ENCODE measurements around the gene ZFP2. TPM values are rescaled to one million over a fixed set of nuclear protein-coding genes. Genes with fewer than 3 reads are reported as not detected.
"Not testable (repeated sequence)": the region's sequence is repeated elsewhere in the genome, so short reads cannot be mapped to it uniquely, and the experiment has no call there.

The ZFP2 gene
- 0.28 and 1.3 TPM in 2 replicates for total RNA-seq (2014; rRNA removed; shearing (Covaris generic))

DNA sequence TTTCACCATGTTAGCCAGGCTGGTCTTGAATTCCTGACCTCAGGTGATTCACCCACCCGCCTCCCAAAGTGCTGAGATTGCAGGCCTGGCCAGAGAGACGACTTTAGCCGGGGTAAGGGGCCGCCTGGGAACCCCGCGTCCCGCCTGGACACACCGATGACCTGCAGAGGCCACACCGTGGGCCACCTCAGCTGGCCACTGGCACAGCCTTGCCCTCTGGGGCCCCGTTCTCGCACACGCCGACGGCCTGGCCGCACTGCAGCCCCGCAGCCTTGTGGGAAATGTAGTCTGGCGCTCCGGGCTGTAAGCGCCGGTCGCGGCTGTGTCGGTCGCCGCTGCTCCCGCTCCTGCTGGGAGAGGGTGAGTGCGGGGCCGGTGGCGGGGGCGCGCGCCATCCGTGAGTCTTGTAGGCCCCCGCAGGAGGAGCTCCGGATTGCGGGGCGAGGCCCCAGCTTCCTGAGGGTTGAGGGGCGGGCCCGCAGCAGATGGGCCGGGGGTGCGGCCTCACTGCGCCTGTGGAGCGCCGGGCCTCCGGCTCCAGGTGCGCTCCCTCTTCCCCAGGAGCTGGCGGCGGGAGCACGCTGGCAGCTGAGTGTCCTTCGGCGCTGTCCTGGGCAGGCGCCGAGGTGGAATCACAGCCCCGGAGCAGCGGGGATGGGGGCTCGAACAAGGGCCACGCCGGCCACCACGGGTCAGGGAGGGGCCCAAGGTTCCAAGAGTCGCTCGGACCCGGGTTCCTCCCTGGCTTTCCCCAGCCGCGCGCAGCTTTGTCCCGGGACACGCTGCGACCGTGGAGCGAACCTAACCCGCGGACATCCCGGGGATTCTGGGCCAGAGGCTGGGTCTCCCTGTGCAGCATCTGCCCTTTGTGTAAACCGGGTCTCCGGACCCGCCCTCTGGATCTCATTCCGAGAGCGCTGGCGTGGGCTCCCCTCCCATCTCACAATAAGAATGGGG lies at the start of gene ZFP2:
TSS of gene ZFP2 (plus strand) at position 299 of the 957 bp plus-strand sequence. CDS start 35,401 bp downstream, outside the sequence.
- Histone ChIP-seq H3K4me3 (ENCODE audit: insufficient read depth, low read depth, low read length) (peak within 1 kb of the TSS; percentile 86), H3K36me3 (replicated peaks; ENCODE audit: control insufficient read depth, insufficient read depth, low read length) (no peaks in the 10 kb centered on the region), H3K27me3 (ENCODE audit: control insufficient read depth, insufficient read depth, low read length) (no peaks in the 10 kb centered on the region; the same call in 1 of the 2 replicates)
- DNase-seq = peak; percentile 88

DNA sequence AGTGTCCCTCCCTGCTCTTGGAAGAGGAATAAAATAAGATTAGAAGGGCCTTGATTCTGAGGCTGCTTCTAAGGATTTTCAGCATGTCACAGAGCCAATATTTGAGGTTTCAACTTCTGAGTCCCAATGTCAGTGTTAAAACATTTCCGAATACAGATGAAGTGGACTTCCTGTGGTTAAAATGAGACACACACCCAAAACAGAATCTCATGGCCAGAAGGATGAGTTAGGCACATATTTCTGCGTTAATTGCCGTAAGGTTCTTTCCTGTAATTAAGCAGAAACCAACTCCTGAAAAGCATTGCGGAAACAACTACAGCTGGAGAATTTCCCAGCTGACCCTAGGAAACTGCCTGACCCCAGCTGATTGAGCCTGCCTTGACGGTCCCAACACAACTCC lies 46.4 kb upstream of the ZFP2 start:
- Histone ChIP-seq H3K36me3 (replicated peaks; ENCODE audit: control insufficient read depth, insufficient read depth, low read length) (no peaks in the 10 kb centered on the region), H3K4me3 (ENCODE audit: insufficient read depth, low read depth, low read length) (no peak overlapping the region), H3K27me3 (ENCODE audit: control insufficient read depth, insufficient read depth, low read length) (no peaks in the 10 kb centered on the region)
- DNase-seq = no peak

DNA sequence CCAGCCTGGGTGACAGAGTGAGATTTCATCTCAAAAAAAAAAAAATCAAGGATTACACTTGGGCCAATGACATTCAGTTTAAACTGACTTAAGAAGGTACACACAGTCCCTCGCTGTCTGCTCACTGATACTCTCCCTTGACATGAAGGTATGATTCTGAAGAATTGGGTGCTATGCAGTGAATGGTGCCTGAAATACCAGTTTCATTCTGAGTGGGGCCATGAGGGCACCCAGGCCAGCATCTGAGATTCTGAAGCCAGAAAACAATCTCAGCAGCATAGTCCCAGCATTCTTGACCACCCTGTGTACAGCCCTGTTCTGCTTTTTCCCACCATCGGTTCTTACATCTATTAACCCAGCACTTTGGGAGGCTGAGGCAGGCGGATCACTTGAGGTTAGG lies 43.8 kb upstream of the ZFP2 start:
- no peak for DNase-seq
- H3K4me3 ChIP-seq (ENCODE audit: insufficient read depth, low read depth, low read length) = no peak overlapping the region
- no peaks in the 10 kb centered on the region for H3K27me3 ChIP-seq (ENCODE audit: control insufficient read depth, insufficient read depth, low read length)
- H3K36me3 ChIP-seq (replicated peaks; ENCODE audit: control insufficient read depth, insufficient read depth, low read length) = no peaks in the 10 kb centered on the region

DNA sequence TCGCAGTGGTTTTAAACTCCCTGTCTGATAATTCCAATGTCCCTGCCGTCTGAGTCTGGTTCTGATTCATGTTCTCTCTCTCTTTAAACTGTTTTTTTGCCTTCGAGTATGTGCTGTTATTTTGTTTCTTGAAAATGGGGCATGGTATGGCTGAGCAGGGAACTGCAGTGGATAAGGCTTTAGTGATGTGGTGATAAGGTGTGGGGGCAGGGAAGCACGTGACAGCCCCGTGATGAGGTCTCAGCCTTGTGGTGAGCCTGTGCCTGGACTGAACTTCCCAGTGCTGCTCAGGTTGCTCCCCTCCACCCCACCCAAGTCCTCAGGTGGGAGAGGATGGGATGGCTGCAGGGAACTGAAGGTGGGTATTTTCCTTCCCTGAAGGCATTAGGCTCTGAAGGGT lies 41.4 kb upstream of the ZFP2 start:
- H3K4me3 ChIP-seq (ENCODE audit: insufficient read depth, low read depth, low read length) = no peak overlapping the region
- DNase-seq = no peak

DNA sequence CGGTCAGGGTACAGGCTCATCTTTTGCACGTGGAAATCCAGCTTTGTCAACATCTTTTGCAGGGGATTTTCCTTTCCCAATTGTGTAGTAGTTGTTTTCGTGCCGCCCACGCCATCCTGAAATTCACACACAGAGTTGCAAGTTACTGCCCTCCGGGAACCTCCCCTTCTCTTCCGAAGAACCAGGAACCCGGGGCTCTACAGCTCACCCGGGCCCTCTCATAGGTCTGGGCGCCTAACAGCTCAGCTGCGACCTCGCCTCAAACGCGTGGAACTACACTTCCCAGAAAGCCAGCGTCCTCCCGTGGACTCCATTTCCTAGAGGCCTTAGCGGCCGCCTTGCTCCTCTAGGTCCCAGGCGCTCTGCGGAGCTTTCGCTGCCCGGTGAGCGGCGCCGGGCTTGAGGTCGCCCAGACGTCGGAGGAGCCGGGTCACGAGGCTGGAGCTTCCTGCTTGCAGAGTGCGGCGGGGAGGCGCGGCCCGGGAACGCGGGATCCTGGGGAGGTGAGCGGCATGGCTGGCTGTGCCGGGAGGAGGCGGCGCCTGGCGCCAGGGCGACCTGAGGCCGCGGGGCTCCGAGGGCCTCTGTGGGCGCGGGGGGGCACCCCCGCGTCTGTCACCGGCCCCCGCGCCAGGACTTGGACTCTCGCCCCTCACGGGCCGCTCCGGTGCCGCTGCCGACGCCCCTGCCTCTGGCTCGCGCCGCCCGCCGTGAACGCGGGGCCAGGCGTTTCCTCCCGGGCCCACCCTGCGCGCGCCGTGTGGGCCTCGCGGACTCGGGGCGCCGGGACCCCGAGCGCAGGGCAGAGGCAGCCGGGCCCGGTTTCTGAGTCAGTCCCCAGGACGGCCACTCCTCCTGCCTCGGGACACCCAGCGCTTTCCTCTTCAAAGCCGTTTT lies 35.8 kb upstream of the ZFP2 start, which contains the start of gene ZNF354B:
TSS of gene ZNF354B (plus strand) at position 329 of the 897 bp plus-strand sequence. CDS start 1,095 bp downstream, outside the sequence.
- Histone ChIP-seq H3K27me3 (ENCODE audit: control insufficient read depth, insufficient read depth, low read length) (no peaks in the 10 kb centered on the region; the same call in 1 of the 2 replicates), H3K4me3 (ENCODE audit: insufficient read depth, low read depth, low read length) (peak within 1 kb of the TSS; percentile 62), H3K36me3 (replicated peaks; ENCODE audit: control insufficient read depth, insufficient read depth, low read length) (peaks cover 2% of the 10 kb centered on the region; the same call in 1 of the 2 replicates)
- peak; percentile 93 for DNase-seq

More for the DNA sequence above, 41.4 kb upstream of the ZFP2 start:
- Histone ChIP-seq H3K27me3 (ENCODE audit: control insufficient read depth, insufficient read depth, low read length) (no peaks in the 10 kb centered on the region), H3K36me3 (replicated peaks; ENCODE audit: control insufficient read depth, insufficient read depth, low read length) (no peaks in the 10 kb centered on the region)

DNA sequence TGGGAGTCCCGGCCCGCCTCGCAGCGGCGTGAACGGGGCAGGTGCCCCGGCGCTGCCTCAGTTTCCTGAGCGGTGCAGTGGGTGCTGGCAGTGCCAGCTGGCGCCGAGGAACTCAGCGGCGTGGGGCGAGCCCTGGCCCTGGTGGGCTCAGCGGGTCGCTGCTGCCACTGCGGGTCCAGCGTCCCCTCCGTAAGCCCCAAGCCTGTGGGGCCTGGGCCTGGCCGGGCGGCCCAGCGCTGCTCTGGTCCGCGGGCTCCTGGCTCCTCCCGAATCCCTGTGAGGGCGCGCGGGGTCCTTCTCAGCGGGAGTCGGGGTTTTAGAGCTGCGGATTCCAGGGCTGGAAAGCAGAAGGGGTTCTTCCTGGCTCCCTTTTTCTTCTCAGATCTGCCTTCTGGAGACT lies 35.1 kb upstream of the ZFP2 start:
- not testable (repeated sequence) for H3K36me3 ChIP-seq (replicated peaks; ENCODE audit: control insufficient read depth, insufficient read depth, low read length); H3K27me3 ChIP-seq (ENCODE audit: control insufficient read depth, insufficient read depth, low read length); DNase-seq
- peak overlapping the region; percentile 62 for H3K4me3 ChIP-seq (ENCODE audit: insufficient read depth, low read depth, low read length)

DNA sequence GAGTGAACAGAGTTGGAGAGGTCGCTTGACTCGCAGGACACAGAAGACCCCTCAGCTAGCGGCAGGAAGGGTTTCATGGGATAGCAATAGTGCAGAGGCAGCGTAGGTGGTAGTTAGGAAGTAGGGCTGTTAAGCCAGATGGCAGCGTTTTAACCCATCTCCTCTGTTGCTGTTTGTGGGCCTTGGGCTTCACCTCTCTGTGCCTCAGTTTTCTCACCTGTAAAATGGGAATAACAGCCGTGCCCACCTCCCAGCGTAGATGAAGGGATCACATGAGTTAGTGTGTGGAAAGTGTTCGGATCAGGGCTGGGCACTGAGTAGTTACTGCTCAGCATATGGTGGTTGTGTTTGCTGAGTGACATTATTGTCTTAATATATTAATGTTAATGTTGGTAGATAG lies 34.1 kb upstream of the ZFP2 start:
- Histone ChIP-seq H3K36me3 (replicated peaks; ENCODE audit: control insufficient read depth, insufficient read depth, low read length) (peaks cover 4% of the 10 kb centered on the region; the same call in 1 of the 2 replicates), H3K4me3 (ENCODE audit: insufficient read depth, low read depth, low read length) (no peak overlapping the region), H3K27me3 (ENCODE audit: control insufficient read depth, insufficient read depth, low read length) (no peaks in the 10 kb centered on the region; the same call in 1 of the 2 replicates)
- no peak for DNase-seq

DNA sequence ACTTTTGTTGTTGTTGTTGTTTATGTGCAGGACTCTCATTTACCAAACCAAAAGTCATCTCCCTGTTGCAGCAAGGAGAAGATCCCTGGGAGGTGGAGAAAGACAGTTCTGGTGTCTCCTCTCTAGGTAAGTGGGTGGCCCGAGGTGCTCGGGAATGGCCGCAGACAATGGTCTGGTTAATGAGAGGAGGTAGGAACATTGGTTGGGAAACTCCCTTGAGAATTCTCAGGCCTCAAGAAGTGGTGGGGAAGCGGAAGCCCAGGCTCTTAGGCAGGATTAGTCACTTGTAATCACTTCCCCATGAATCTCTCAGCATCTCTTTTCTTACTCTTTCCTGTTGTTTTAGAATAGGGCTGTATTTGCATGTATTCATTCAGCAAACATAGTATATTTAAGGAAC lies 28.8 kb upstream of the ZFP2 start:
- DNase-seq = no peak
- Histone ChIP-seq H3K27me3 (ENCODE audit: control insufficient read depth, insufficient read depth, low read length) (no peaks in the 10 kb centered on the region), H3K36me3 (replicated peaks; ENCODE audit: control insufficient read depth, insufficient read depth, low read length) (peaks cover 9% of the 10 kb centered on the region), H3K4me3 (ENCODE audit: insufficient read depth, low read depth, low read length) (no peak overlapping the region)

DNA sequence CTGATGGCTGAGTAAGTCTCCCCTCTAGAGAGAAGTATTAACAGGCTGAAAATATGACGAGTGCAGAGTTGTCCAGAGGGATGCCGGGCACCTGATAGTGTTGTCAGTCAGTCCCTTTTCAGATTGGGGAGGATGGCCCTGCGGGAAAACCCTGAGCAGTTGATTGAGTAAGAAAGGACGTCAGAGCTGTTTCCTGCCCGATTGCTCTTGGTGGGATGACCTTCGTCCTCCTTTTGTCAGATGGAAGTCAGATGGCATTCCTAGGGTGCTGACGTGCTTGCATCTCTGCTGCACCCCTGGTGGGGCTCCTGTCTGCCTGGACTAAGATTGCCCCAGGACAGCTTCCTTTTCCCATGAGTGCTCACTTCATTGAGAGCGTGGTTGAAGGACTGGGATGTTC lies 26.1 kb upstream of the ZFP2 start:
- H3K27me3 ChIP-seq (ENCODE audit: control insufficient read depth, insufficient read depth, low read length) = no peaks in the 10 kb centered on the region
- DNase-seq = no peak
- peaks cover 7% of the 10 kb centered on the region for H3K36me3 ChIP-seq (replicated peaks; ENCODE audit: control insufficient read depth, insufficient read depth, low read length)
- H3K4me3 ChIP-seq (ENCODE audit: insufficient read depth, low read depth, low read length) = no peak overlapping the region

DNA sequence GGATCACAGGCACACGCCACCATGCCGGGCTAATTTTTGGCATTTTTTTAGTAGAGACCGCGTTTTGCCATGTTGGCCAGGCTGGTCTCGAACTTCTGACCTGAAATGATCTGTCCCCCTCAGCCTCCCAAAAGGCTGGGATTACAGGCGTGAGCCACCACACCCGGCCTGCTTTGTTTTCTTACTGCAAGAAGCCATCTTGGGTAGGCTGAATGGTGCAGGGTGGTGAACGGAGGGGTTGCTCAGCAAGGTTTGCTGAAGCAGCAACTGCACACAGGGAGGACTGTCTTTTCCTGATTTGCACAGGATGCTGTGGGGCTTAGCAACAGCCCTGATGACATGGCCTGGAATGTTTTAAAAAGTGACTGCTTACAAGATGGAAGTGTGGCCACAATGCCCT lies 25.3 kb upstream of the ZFP2 start:
- H3K36me3 ChIP-seq (replicated peaks; ENCODE audit: control insufficient read depth, insufficient read depth, low read length) = peaks cover 9% of the 10 kb centered on the region
- no peak overlapping the region for H3K4me3 ChIP-seq (ENCODE audit: insufficient read depth, low read depth, low read length)
- H3K27me3 ChIP-seq (ENCODE audit: control insufficient read depth, insufficient read depth, low read length) = no peaks in the 10 kb centered on the region
- no peak for DNase-seq

DNA sequence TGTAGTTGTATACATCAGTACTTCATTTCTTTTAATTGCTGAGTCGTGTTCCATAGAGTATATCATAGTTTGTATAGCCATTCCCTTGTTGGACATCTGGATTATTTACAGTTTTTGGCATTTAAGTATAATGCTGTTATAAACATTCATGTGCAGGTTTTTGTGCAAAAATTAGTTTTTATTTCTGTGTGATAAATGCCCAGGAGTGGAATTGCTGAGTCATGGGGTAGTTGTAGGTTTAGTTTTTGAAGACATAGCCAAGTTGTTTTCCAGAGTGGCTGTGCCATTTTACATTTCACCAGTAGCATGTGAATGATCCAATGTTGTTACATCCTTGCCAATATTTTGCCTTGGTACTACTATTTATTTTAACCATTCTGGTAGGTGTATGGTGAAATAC lies 23.4 kb upstream of the ZFP2 start:
- Histone ChIP-seq H3K4me3 (ENCODE audit: insufficient read depth, low read depth, low read length) (no peak overlapping the region), H3K36me3 (replicated peaks; ENCODE audit: control insufficient read depth, insufficient read depth, low read length) (peaks cover 7% of the 10 kb centered on the region), H3K27me3 (ENCODE audit: control insufficient read depth, insufficient read depth, low read length) (no peaks in the 10 kb centered on the region)
- DNase-seq = no peak

DNA sequence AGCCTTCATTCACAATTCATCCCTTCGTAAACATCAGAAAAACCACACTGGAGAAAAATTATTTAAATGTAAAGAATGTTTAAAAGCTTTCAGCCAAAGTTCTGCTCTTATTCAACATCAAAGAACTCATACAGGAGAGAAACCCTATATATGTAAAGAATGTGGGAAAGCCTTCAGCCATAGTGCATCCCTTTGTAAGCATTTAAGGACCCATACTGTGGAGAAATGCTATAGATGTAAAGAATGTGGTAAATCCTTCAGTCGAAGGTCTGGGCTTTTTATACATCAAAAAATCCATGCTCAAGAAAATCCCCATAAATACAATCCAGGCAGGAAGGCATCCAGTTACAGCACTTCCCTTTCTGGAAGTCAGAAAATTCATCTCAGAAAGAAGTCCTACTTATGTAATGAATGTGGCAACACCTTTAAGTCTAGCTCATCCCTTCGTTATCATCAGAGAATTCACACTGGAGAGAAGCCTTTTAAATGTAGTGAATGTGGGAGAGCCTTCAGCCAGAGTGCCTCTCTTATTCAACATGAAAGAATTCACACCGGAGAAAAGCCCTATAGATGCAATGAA lies 12.5 kb upstream of the ZFP2 start:
- not testable (repeated sequence) for DNase-seq; H3K4me3 ChIP-seq (ENCODE audit: insufficient read depth, low read depth, low read length); H3K27me3 ChIP-seq (ENCODE audit: control insufficient read depth, insufficient read depth, low read length); H3K36me3 ChIP-seq (replicated peaks; ENCODE audit: control insufficient read depth, insufficient read depth, low read length)

DNA sequence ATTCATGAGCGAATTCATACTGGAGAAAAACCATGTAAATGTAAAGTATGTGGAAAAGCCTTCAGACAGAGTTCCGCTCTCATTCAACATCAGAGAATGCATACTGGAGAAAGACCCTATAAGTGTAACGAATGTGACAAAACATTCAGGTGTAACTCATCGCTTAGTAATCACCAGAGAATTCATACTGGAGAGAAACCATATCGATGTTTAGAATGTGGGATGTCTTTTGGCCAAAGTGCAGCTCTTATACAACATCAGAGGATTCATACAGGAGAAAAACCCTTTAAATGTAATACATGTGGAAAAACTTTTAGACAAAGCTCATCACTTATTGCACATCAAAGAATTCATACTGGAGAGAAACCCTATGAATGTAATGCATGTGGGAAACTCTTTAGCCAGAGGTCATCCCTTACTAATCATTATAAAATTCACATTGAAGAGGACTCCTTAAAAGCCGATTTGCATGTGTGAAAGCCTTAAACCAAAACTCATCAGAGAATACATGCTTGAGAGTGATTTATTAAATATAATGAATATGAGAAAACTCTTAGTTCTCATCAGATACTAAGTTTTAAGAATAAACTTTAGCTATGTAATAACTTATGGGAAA lies 11.8 kb upstream of the ZFP2 start:
- Histone ChIP-seq H3K4me3 (ENCODE audit: insufficient read depth, low read depth, low read length) (no peak overlapping the region), H3K36me3 (replicated peaks; ENCODE audit: control insufficient read depth, insufficient read depth, low read length) (peaks cover 9% of the 10 kb centered on the region)
- no peak for DNase-seq

DNA sequence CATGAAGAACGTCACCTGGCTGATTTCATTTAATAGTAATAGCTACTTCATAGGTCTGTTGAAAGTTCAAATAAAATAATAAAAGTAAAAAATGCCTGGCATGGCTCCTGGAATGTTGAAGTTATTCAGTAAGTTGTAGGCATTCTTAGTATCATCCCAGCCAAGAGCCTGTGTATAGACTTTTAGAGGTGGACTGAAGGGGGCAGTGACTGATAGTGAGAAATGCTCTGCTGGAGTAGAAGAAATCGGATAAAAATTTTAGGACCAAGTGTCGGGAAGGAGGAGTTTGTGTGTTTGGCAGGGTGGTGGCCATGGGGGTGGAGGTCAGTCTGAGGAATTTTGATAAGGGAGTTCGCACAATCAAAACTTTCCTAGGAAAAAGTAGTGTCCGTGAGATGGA lies 3.6 kb downstream of the ZFP2 start:
- DNase-seq = no peak
- H3K4me3 ChIP-seq (ENCODE audit: insufficient read depth, low read depth, low read length) = no peak overlapping the region

More for the DNA sequence above, 11.8 kb upstream of the ZFP2 start:
- H3K27me3 ChIP-seq (ENCODE audit: control insufficient read depth, insufficient read depth, low read length) = no peaks in the 10 kb centered on the region

More for the DNA sequence above, 3.6 kb downstream of the ZFP2 start:
- H3K27me3 ChIP-seq (ENCODE audit: control insufficient read depth, insufficient read depth, low read length) = no peaks in the 10 kb centered on the region; the same call in 1 of the 2 replicates
- H3K36me3 ChIP-seq (replicated peaks; ENCODE audit: control insufficient read depth, insufficient read depth, low read length) = no peaks in the 10 kb centered on the region

Measured in H7 (cell line).